ENCODE results near the gene TNFSF13B. TPM values are rescaled to one million over a fixed set of nuclear protein-coding genes. Genes with fewer than 3 reads are reported as not detected.

The TNFSF13B gene
- total RNA-seq, 4 donors from 2014 or later = 1.1 to 7.1 TPM; not detected in 2

Small RNA genes lying within 50 kb of the gene (small RNA-seq; reads per million reads assigned to genes)
- gene RNA5SP39 = 0 reads per million in 4 donors

Other genes starting within 250 kb of the TNFSF13B start
- gene LIG4, start 54.2 kb upstream of the TNFSF13B start, total RNA-seq = 10 to 100 TPM in 1 of 4 donors, 1 to 10 TPM in 3; 1.9 to 17.0 (median 6.0) TPM
- gene ABHD13, start 51.3 kb upstream of the TNFSF13B start, total RNA-seq = 10 to 100 TPM in 2 of 4 donors, 1 to 10 TPM in 2; 3.4 to 16.2 (median 8.7) TPM